ENCODE data around the gene FAM240A.

Gene FAM240A

GRCh38 chr3:46664188-46664970 is 52.1 kb downstream of the FAM240A start:
- no peak for DNase-seq

- no peak for DNase-seq
Measured at GRCh38 chr3:46664971-46665762, 52.8 kb downstream of the FAM240A start.

DNA sequence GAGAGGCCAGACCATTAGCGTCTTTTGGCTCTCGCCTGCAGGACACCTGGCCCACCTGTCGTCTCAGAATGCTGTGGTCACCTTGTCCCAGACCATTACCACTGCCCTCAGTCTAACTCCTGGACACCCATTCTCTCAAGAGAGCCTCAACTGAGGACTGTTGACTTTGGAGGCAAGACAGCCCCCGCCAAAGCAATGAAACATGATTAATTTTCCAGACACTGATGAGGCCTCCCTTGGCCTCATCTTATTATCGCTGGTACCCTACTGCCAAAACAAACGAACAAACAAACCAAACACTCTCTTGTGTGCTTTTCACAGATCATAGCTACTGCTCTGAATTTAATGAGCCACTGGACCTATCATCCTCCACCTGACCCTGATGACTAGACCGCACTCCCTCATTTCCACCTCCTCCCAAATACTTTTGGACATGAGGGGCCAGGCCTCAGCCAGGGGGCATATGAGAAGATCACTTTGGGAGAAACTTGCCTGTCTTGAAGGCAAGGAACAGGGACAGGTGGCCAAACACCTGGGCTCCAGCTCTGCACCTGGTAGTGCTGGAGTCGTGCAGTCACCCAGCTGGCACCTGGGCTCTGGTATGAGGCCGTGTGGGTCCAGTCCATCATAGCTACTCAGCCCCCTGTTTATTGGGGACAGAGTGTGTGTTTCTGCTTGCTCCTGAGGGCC is 53.6 kb downstream of the FAM240A start:
- no peak for DNase-seq

DNA sequence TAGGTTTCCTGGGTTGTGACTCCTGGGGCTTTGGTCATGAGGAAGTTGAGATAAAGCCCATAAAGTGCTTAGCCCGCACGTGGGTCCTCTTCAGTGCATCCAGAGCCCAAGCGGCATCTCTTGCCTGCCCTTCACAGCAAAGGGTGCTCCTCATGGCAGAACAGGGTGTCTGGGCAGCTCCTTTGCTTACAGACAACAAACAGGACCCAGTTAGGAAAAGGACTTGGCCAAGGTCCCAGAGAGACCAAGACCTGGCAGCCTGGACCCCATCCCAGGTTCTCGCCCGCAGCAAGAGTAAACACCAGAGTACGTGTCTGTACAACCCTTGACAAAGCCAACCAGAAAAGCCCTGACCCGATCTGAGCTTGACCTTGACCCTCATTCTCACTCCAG is 54.1 kb downstream of the FAM240A start:
- no peak for DNase-seq

DNA sequence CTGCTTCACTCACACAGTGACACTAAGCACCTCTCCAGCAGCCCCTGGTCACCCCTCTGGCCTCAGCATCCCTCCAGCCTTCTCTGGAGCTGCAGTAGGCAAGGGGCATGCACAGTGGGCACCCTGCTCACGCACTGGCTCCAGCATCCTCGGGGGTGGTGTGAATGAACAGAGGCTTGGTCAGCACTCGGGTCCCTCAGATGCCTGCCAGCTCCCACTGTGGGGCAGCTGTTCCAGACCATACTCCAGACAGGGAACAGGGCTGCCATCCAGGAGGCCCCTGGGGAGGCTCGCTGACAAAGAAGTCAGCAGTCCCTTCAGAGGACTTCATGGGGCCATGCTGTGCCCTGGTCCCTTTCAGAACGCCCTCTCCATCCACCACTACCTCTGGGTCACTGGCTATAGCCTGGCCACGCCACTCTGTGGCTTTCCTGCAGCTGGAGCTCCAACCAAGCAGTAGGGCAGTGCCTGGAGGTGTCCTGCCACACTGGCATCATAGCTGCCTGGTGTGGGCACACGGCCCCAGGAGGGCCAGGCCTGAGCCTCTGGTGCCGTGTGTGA is 54.8 kb downstream of the FAM240A start:
- no peak for DNase-seq

GRCh38 chr3:46667657-46668056 is 55.3 kb downstream of the FAM240A start:
- DNase-seq = no peak

DNA sequence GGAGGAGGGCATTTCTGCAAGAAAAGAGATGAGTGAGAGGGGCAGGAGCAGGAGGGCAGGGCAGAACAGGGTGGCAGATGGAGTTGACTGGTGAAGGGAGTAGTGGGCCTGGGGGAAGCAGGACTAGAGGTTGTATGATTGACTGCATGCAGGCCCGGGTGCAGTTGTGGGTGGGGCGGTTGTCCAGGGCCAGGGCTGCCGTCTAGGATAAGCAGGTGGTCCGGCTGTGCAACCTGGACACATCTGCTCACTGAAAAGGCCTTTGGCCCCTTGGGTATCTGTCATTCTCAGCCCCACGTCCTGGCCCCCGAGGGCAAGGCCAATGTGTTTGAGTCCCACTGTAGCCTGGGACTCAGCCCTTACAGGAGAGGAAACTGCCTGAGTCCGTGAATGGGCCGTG is 55.8 kb downstream of the FAM240A start:
- no peak for DNase-seq

DNA sequence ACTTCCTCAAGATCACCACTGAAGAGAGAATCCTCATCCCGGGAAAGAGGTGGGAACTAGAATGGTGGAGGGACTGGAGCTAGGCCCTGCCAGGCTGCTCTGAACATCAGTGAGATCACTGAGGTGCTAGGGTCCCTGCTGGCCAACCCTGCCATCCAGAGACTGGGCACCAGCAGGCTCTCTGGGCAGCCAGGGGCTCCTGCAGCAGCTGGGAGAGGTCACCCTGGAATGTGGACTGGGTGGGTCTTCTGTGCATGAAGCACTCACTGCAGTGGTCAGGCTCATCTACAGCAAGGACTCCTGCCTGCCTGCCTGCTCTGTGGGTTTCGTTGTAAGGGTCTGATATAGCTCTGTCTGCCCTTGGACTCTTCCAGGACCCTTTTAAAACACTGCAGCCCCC is 56.3 kb downstream of the FAM240A start:
- DNase-seq = no peak

GRCh38 chr3:46669191-46669999 is 57.1 kb downstream of the FAM240A start:
- DNase-seq = no peak

DNA sequence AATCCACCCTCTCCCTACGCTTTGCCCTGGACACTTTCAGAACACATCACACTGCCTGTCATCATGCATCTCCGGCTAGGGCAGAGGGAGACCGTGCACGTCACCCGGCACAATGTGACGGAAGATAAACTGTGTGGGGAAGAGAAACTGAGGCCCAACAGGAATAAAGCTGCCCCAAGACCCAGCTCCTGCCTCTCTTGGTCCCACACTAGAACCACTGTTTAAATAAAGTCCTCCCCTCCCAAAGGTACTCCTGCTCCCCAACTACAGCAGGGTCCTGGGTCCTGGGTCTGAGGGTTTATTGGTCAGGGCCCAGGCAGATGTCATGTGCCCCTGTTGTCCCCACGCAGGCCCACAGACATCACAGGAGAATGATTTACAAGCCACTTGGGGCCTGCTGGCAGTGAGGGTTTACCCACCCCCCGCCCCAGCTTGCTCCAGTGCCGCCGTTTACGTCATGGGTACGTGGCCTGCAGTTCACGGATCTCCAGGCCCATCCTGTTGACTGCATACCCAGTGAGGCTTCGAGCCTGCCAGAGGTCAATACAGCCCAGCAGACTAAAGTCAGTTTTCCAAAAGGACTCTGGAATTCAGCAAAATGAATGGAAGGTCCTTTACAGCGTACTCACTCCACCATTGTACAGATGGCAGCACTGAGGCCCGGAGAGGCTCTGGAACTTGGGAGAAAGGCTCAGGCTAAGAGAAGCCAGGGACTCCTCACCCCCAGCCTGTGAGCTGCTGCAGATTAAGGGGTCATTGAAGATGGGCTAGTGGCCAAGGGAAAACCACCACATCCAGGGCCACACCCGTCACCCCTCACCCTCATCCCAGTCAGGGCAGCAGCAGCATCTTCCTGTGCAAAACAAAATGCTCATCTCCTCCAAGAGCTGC is 57.9 kb downstream of the FAM240A start:
- no peak for DNase-seq

DNA sequence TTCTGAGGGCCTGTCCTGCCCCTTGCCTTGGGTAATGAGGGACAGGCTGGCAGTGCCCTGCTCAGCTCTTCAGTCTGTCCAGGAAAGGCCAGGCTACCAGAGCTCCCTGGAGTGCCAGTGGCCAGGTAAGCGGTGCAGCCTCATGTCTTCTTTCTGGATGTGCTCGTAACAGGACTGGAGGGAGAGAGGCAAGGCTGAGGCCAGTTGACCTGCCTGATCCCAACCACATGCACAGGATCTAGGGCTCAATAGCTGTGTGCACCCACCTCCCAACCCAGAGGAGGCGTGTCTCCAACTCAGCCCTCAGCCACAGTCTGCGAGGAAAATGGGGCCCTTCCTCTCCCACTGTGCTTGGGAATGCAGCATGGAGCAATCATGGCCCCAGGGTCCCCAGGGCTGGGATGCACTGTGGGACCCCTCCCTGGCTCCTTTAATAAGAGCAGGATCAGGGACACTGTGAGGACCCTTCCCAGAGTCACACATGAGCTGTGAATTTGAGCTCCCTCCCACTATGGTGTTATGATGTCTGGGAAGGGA is 58.6 kb downstream of the FAM240A start:
- DNase-seq = no peak

DNA sequence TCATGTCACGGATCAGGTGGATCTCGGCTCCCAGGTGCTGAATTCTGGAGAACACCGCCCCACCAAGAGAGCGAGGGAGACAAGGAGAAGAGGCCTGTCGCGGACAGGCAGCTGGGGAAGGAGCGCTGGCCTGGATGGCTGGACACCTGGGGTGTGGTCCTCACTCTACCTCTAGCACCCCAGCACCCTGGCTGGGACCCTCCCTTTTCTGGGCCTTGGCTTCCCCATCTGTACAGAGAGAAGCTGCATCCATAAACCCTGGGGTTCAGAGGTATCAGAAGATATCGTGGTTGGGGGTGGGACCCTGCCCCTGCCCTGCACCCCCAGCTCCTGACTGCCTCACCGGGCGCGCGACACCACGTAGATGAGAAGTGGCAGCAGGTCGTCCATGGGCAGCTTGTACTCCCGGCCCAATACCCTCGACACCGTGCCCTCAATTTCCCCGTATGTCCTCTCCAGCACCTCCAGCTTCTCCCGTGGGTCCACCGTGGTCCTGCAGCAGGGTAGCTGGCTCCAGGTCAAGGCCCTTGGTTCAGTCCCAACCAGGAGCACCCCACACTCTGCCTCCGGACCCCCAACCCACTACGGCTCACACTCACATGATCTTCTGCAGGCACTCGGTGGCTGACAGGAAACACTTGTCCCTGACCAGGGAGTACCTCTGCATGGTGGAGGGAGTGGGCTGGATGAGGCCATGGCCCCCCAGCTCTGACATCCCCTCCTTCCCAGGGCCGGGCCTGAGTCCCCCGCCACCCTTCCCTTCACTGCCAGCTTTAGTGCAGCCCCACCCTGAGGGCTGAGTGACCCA is 59.4 kb downstream of the FAM240A start:
- DNase-seq = no peak

DNA sequence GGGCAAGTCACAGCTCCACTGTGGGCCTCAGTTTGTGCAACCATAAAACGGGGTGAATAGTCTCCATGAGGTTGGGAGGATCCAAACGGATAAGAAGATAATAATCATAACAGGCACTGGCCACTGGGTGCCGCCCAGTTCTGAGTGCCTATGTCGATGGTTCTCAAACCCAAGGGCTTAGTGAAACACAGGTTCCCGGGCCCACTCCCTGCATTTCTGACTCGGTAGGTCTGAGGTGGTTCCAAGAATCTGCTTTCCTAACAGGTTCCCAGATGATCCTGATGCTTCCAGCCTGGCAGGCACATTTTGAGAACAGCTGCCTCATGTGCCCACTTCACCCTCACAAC is 60.0 kb downstream of the FAM240A start:
- DNase-seq = no peak

GRCh38 chr3:46673151-46674030 is 61.1 kb downstream of the FAM240A start:
- no peak for DNase-seq

DNA sequence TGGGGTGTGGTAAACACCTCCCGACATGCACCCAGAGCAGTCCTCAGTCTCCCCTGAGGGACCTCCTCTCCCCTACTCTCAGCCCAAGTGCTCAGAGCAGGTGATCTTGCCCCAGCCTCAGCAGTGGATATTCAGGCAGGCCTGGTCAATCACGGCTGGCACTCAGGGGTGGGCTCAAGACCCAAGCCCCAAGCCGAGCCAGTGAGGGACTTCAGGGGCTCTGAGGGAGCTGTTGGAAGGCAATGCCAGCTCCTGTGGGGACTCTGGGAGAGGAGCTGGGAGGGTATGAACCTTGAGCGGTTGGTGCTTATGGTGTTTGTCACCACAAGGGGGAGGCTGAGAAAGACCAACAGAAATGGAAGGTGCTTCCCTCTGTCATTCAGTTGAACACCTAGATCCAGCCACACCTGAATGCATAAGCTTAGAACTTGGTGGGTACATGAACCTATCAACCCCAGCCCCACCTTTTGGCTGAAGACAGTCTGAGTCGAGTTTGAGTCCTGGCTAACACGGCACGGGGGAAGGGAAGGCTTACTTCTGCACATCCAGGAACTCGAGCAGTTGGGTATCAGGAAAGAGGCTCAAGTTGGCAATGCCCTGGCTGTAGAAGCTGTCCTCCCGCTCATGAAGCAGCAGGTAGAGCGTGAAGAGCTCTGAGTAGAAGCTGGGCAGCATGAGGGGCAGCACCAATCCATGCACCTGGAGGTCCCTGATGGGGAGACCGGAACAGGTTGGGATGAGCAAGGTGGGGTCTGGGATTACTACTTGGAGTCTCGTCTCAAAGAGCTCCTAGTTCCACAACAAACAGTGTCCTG is 61.9 kb downstream of the FAM240A start:
- DNase-seq = no peak

DNA sequence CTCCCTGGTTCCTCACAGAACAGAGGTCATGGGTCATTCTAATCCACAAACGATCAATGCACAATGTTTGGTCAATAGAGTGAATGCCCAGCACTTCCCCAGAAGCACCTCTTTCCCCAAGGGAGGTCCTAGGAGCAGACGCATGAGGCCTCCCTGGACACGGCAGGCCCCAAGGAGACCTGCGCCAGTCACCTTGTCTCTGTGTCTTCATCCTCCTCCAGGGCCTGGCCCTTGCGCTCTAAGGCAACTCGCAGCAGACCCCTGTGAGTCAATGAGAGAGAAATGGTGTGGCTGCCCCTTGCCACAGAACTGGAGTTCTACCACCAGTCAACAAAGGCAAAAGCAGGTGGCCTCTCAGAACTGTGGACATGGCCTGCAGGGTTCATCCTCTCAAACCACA is 63.1 kb downstream of the FAM240A start:
- no peak for DNase-seq

Measured in hippocampal formation (tissue), 2 donors.